Mesendoderm (in vitro differentiated cells): ENCODE results near the gene DRAXIN.
A peak's percentile ranks its signal among the peaks of the same experiment; 100 is the strongest.

Experiments used
- DNase-seq: peaks from one replicate; pipeline ENCODE4 v3.0.0; 2013
- H2AK5ac ChIP-seq: 2 replicates; pipeline ENCODE4 v1.6.1; 2013; ENCODE audit warnings: low read length, inconsistent platforms
- H2BK120ac ChIP-seq: 2 replicates; pipeline ENCODE4 v1.6.1; 2013; ENCODE audit warnings: low read depth, mild to moderate bottlenecking, low read length, moderate library complexity, mixed read lengths
- H2BK15ac ChIP-seq: replicated peaks from 2 replicates; pipeline ENCODE4 v1.6.1; 2013; ENCODE audit warnings: low read depth, mild to moderate bottlenecking, moderate library complexity
- H2BK5ac ChIP-seq: 2 replicates; pipeline ENCODE4 v1.6.1; 2013; ENCODE audit warnings: low read length, inconsistent platforms
- H3K18ac ChIP-seq: 2 replicates; pipeline ENCODE4 v1.6.1; 2013; ENCODE audit warnings: mild to moderate bottlenecking, low read length, mixed read lengths
- H3K23ac ChIP-seq: one replicate; pipeline ENCODE4 v1.6.1; 2013; ENCODE audit warnings: low read length
- H3K27ac ChIP-seq: 2 replicates; pipeline ENCODE4 v1.5.1; 2013; ENCODE audit warnings: low read depth, mild to moderate bottlenecking, inconsistent platforms, low read length, moderate library complexity
- H3K27me3 ChIP-seq: 2 replicates; pipeline ENCODE4 v1.6.1; 2013; ENCODE audit warnings: low read length, control low read depth, mild to moderate bottlenecking, inconsistent platforms; ENCODE audit not compliant: insufficient read depth, poor library complexity
- H3K36me3 ChIP-seq: 2 replicates; pipeline ENCODE4 v1.6.1; 2013; ENCODE audit warnings: low read length, inconsistent platforms; ENCODE audit not compliant: control insufficient read depth, insufficient read depth
- H3K4ac ChIP-seq: one replicate; pipeline ENCODE4 v1.6.1; 2013; ENCODE audit warnings: low read depth, mild to moderate bottlenecking, low read length, moderate library complexity
- H3K4me1 ChIP-seq: 2 replicates; pipeline ENCODE4 v1.6.1; 2013; ENCODE audit warnings: low read depth, low read length, inconsistent platforms; ENCODE audit not compliant: control insufficient read depth
- H3K4me2 ChIP-seq: 2 replicates; pipeline ENCODE4 v1.6.1; 2013; ENCODE audit warnings: low read length
- H3K4me3 ChIP-seq: 2 replicates; pipeline ENCODE4 v1.5.1; 2013; ENCODE audit warnings: mild to moderate bottlenecking, low read length
- H3K56ac ChIP-seq: one replicate; pipeline ENCODE4 v1.6.1; 2013; ENCODE audit warnings: low read length
- H3K79me1 ChIP-seq: 2 replicates; pipeline ENCODE4 v1.6.1; 2013; ENCODE audit warnings: low read length, inconsistent platforms
- H3K79me2 ChIP-seq: 2 replicates; pipeline ENCODE4 v1.6.1; 2013; ENCODE audit warnings: mild to moderate bottlenecking, low read length; ENCODE audit not compliant: control insufficient read depth, insufficient read depth
- H3K9ac ChIP-seq: 2 replicates; pipeline ENCODE4 v1.6.1; 2013; ENCODE audit warnings: low read length, inconsistent platforms
- H4K5ac ChIP-seq: one replicate; pipeline ENCODE4 v1.6.1; 2013; ENCODE audit warnings: low read length
- H4K8ac ChIP-seq: one replicate; pipeline ENCODE4 v1.6.1; 2013; ENCODE audit warnings: low read depth, mild to moderate bottlenecking, control low read depth, low read length, moderate library complexity
- WGBS: extraction: QIAGEN DNeasy Blood & Tissue Kit; methylation state at CpG from one replicate; pipeline ENCODE4 v1.1.7; 2013; ENCODE audit warnings: low lambda C conversion rate, missing lambda C conversion rate; ENCODE audit not compliant: insufficient coverage; ENCODE audit errors: extremely low coverage; 5-methylcytosine and 5-hydroxymethylcytosine counted together

The DRAXIN gene

GRCh38 chr1:11649624-11650330 lies 41.7 kb upstream of the DRAXIN start:
- Histone ChIP-seq H4K5ac (no peak overlapping the region), H3K4me3 (no peak overlapping the region), H3K23ac (no peak overlapping the region), H3K9ac (no peak overlapping the region), H3K27ac (no peak overlapping the region), H3K36me3 (no peaks in the 10 kb centered on the region), H3K79me2 (no peaks in the 10 kb centered on the region), H3K18ac (no peak overlapping the region), H2AK5ac (peak overlapping the region; percentile 29), H3K27me3 (no peaks in the 10 kb centered on the region), H2BK5ac (no peak overlapping the region), H2BK15ac (no peak overlapping the region), H3K4ac (no peak overlapping the region), H3K79me1 (no peaks in the 10 kb centered on the region), H3K4me1 (no peaks in the 10 kb centered on the region), H3K4me2 (no peak overlapping the region), H2BK120ac (no peak overlapping the region), H4K8ac (no peak overlapping the region), H3K56ac (peak overlapping the region; percentile 49)
- DNase-seq: no peak
- no CpG with 5 or more reads among the region's 21 CpGs for WGBS

GRCh38 chr1:11650331-11650991 lies 41.0 kb upstream of the DRAXIN start:
- Histone ChIP-seq H3K23ac (no peak overlapping the region), H3K27ac (no peak overlapping the region), H3K18ac (no peak overlapping the region), H3K36me3 (no peaks in the 10 kb centered on the region), H3K4ac (no peak overlapping the region), H2AK5ac (no peak overlapping the region), H3K27me3 (no peaks in the 10 kb centered on the region), H3K79me1 (no peaks in the 10 kb centered on the region), H2BK120ac (no peak overlapping the region), H2BK15ac (no peak overlapping the region), H3K56ac (peak overlapping the region; percentile 26), H3K9ac (peak overlapping the region; percentile 17), H3K4me3 (no peak overlapping the region), H3K4me2 (no peak overlapping the region), H4K8ac (no peak overlapping the region), H2BK5ac (no peak overlapping the region), H3K79me2 (no peaks in the 10 kb centered on the region), H4K5ac (no peak overlapping the region), H3K4me1 (no peaks in the 10 kb centered on the region)
- DNase-seq: peak; percentile 85
- no CpG with 5 or more reads among the region's 47 CpGs for WGBS

GRCh38 chr1:11651017-11651416 lies 40.5 kb upstream of the DRAXIN start:
- H3K56ac ChIP-seq: no peak overlapping the region
- no peaks in the 10 kb centered on the region for H3K36me3 ChIP-seq
- H2BK15ac ChIP-seq: no peak overlapping the region
- no peaks in the 10 kb centered on the region for H3K79me2 ChIP-seq
- no peak overlapping the region for H4K8ac ChIP-seq
- H3K9ac ChIP-seq: no peak overlapping the region
- DNase-seq: no peak
- H2BK5ac ChIP-seq: no peak overlapping the region
- no peaks in the 10 kb centered on the region for H3K27me3 ChIP-seq
- no peaks in the 10 kb centered on the region for H3K79me1 ChIP-seq
- no peak overlapping the region for H4K5ac ChIP-seq
- H3K4ac ChIP-seq: no peak overlapping the region
- no peaks in the 10 kb centered on the region for H3K4me1 ChIP-seq
- no CpG with 5 or more reads among the region's 4 CpGs for WGBS
- no peak overlapping the region for H3K18ac ChIP-seq
- H3K23ac ChIP-seq: no peak overlapping the region
- no peak overlapping the region for H3K4me2 ChIP-seq
- no peak overlapping the region for H3K4me3 ChIP-seq
- H3K27ac ChIP-seq: no peak overlapping the region
- no peak overlapping the region for H2BK120ac ChIP-seq
- H2AK5ac ChIP-seq: no peak overlapping the region

GRCh38 chr1:11652203-11652780 lies 39.2 kb upstream of the DRAXIN start:
- no peak overlapping the region for H3K4me3 ChIP-seq
- WGBS: no CpG with 5 or more reads among the region's 11 CpGs
- H3K18ac ChIP-seq: no peak overlapping the region
- no peak overlapping the region for H3K56ac ChIP-seq
- no peak for DNase-seq
- H3K79me1 ChIP-seq: no peaks in the 10 kb centered on the region
- H2BK15ac ChIP-seq: no peak overlapping the region
- no peaks in the 10 kb centered on the region for H3K4me1 ChIP-seq
- no peak overlapping the region for H3K27ac ChIP-seq
- no peaks in the 10 kb centered on the region for H3K27me3 ChIP-seq
- no peaks in the 10 kb centered on the region for H3K36me3 ChIP-seq
- no peaks in the 10 kb centered on the region for H3K79me2 ChIP-seq
- no peak overlapping the region for H4K5ac ChIP-seq
- H3K4ac ChIP-seq: no peak overlapping the region
- H3K9ac ChIP-seq: no peak overlapping the region
- no peak overlapping the region for H2AK5ac ChIP-seq
- no peak overlapping the region for H3K4me2 ChIP-seq
- no peak overlapping the region for H4K8ac ChIP-seq
- no peak overlapping the region for H2BK120ac ChIP-seq
- H3K23ac ChIP-seq: no peak overlapping the region
- no peak overlapping the region for H2BK5ac ChIP-seq

- H2AK5ac ChIP-seq: no peak overlapping the region
- H3K4me1 ChIP-seq: no peaks in the 10 kb centered on the region
- peak; percentile 74 for DNase-seq
- no peak overlapping the region for H4K5ac ChIP-seq
- no peak overlapping the region for H2BK120ac ChIP-seq
- H3K23ac ChIP-seq: no peak overlapping the region
- peak overlapping the region; percentile 75 for H3K56ac ChIP-seq
- no peak overlapping the region for H3K27ac ChIP-seq
- H4K8ac ChIP-seq: no peak overlapping the region
- no peak overlapping the region for H2BK5ac ChIP-seq
- H3K27me3 ChIP-seq: no peaks in the 10 kb centered on the region
- no peak overlapping the region for H2BK15ac ChIP-seq
- H3K9ac ChIP-seq: peak overlapping the region; percentile 74
- H3K4ac ChIP-seq: no peak overlapping the region
- H3K79me2 ChIP-seq: no peaks in the 10 kb centered on the region
- WGBS: no CpG with 5 or more reads among the region's 17 CpGs
- no peaks in the 10 kb centered on the region for H3K79me1 ChIP-seq
- no peaks in the 10 kb centered on the region for H3K36me3 ChIP-seq
- no peak overlapping the region for H3K4me3 ChIP-seq
- H3K18ac ChIP-seq: no peak overlapping the region
- H3K4me2 ChIP-seq: peak overlapping the region; percentile 58
Measured at GRCh38 chr1:11653101-11653860, 38.2 kb upstream of the DRAXIN start.
